HG02884 (cell line): ENCODE measurements around the gene ZDHHC21.

Experiments used
- ATAC-seq: cut with Tn5 transposase; IDR thresholded peaks from one replicate; pipeline ENCODE4 v1.9.1; 2021; ENCODE audit warnings: mild to moderate bottlenecking, moderate library complexity; ENCODE audit not compliant: unreplicated experiment

Gene ZDHHC21

GRCh38 chr9:14618836-14619420 lies 74.3 kb downstream of the ZDHHC21 start:
- ATAC-seq: no peak

GRCh38 chr9:14616188-14616982 lies 76.8 kb downstream of the ZDHHC21 start:
- peak; percentile 90 for ATAC-seq

DNA sequence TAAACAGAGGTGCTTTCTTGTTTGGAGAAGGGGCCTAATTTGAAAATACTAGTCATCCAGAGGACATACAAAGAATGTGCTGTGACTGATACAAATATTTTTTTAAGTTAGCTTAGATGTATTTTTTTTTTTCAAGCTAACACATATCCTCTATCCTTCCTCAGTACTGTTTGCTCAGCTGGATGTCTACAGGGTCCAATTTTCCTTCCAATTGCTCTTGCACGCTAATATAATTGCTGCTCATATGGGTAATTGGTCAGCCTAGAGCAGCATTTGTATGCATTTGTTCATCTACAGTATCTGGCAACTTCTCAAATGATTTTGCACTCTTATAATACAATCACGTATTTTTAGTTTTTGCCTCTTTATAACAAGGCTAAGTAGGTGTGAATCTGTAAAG lies 84.7 kb downstream of the ZDHHC21 start:
- no peak for ATAC-seq

- no peak for ATAC-seq
Measured at GRCh38 chr9:14597171-14597799, 95.9 kb downstream of the ZDHHC21 start.

GRCh38 chr9:14593406-14593805 lies 99.8 kb downstream of the ZDHHC21 start:
- ATAC-seq: no peak

DNA sequence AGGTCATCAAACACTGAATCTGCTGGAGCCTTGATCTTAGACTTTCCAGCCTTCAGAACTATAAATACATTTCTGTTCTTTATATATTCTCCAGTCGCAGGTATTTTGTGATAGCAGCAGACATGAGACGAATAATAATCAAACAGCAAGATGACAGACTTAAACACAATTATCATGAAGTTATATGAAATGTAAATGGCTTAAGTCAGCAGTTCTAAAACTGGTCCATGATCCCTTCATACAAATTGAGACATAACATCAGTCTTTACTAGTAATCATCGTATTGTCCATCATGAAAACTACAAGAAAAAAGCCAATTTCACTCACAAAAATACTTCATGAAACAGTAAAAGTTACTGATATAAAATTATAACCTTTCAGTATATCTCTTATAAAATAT lies 101.8 kb downstream of the ZDHHC21 start:
- ATAC-seq: no peak

GRCh38 chr9:14585730-14586473 lies 107.3 kb downstream of the ZDHHC21 start:
- peak; percentile 98 for ATAC-seq

DNA sequence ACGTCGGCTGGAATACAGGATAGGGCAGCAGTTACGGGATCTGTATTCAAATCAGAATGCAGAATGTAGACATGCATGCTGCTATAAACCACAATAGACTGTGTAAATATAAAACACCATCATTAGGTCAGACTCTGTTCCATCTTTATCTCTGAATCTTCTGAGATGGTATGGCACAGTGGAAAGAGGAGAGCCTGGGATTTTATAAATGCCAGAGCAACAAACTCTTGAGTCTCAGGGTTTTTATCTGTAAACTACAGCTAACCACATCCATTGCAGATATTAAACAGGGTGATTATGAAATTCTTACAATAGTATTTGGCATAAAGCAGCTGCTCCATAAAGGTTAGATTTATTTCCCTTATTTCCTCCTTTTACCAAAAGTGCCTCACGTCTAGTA lies 108.7 kb downstream of the ZDHHC21 start:
- ATAC-seq: no peak

DNA sequence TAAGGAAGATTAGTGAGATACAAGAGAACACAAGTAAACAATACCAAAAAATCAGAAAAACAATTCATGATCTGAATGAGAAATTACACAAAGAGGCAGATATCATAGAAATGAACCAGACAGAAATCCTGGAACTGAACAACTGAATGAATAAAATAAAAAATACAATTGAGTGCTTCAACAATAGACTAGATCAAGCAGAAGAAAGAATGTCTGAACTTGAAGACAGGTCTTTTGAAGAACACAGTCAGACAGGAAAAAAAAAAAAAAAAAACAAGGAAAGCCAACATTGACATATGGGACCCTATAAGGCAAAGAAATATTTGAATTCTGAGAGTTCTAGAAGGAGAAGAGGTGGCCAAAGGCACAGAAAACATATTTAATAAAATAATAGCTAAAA lies 115.2 kb downstream of the ZDHHC21 start:
- ATAC-seq: no peak

GRCh38 chr9:14574173-14574572 lies 119.1 kb downstream of the ZDHHC21 start:
- ATAC-seq: no peak

DNA sequence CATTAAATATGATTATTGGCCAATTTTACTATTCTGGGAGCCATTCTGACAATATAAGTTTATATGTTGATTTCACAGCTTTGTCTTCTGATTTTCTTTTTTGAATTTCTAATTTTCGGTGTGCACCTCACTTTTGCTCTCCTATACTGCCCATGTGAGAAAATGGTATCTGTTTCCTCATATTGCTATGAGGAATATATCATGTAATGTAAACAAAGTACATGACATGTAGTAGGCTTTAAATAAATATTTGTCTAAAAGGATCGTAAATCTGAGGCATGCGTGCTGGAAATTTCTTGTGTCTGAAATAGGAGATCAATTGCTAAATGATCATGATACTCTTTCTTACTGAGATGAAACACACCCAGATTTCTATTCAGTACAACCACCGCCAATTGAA lies 119.9 kb downstream of the ZDHHC21 start:
- ATAC-seq: no peak

DNA sequence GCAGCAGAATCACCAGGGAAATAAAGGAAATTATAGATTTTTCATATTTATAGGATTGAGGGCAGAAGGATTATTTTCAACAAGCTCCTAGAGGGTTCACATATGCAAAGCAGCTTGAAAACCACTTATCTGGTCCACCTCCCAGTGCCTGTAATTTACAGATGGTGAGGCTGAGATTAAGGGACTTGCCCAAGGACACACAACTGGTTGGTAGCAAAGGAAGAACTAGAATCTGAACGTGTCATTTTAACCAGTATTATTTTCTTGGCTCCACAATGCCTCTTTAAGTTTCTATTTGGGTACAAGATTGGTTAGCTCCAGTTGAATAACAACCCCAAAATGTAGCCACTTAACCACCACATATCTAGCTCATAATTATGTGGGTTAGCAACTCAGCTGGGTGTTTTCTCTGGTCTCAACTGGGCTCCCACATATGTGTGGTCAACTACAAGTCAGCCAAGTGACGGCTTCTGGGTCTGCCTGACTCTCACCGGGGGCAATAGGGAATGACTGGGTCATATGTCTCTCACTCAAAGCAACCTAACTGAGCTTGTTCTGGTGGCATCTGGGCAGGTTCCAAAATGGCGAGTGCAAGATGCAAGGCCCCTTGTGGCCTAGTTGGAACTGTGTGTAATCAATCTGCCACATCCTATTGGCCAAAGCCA lies 127.7 kb downstream of the ZDHHC21 start:
- no peak for ATAC-seq

- ATAC-seq: no peak
Measured at GRCh38 chr9:14563902-14564624, 129.2 kb downstream of the ZDHHC21 start.

GRCh38 chr9:14561929-14562405 lies 131.3 kb downstream of the ZDHHC21 start:
- no peak for ATAC-seq
